ENCODE results near the gene CHRDL2.
A peak's percentile ranks its signal among the peaks of the same experiment; 100 is the strongest.

Gene CHRDL2

DNA sequence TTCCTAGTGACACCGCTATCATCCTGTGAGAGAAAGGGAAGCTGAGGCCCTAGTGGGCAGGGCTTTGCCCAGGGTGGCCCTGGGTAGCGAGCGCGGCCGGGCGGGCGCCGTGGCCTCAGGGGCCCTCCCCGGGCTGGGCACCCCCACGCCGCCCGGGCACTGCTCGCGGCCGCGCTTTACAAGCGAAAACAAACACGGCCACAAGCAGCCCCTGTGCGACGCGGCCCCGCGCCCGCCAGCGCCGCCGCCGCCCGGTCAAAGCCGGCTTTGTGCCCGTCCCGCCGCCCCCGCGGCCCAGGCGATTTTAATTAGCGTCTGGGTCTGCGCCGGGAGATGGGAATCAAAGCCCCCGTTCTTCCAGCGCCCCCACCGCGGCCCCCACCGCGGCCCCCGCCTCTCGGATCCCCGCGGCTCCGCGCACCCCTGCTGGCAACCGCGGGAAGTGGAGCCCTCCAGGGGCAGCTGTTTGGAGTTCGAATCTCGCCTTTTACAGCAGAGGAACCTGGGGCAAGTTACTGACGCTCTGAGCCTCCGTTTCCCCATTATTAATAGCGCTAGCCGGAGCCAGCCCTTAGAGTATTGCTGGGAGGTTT is 47.9 kb downstream of the CHRDL2 start:
- H3K4me1 ChIP-seq = no peaks in the 10 kb centered on the region; the same call in 1 of the 2 replicates
- peak overlapping the region; percentile 31; the same call in 1 of the 2 replicates for H3K4me3 ChIP-seq (ENCODE audit: low read depth, low read length)
- peak; percentile 54 for DNase-seq
- H3K36me3 ChIP-seq = no peaks in the 10 kb centered on the region
- H3K9me3 ChIP-seq = no peaks in the 10 kb centered on the region
- H3K27me3 ChIP-seq = no peaks in the 10 kb centered on the region
- TF ChIP-seq, protein P1, sequence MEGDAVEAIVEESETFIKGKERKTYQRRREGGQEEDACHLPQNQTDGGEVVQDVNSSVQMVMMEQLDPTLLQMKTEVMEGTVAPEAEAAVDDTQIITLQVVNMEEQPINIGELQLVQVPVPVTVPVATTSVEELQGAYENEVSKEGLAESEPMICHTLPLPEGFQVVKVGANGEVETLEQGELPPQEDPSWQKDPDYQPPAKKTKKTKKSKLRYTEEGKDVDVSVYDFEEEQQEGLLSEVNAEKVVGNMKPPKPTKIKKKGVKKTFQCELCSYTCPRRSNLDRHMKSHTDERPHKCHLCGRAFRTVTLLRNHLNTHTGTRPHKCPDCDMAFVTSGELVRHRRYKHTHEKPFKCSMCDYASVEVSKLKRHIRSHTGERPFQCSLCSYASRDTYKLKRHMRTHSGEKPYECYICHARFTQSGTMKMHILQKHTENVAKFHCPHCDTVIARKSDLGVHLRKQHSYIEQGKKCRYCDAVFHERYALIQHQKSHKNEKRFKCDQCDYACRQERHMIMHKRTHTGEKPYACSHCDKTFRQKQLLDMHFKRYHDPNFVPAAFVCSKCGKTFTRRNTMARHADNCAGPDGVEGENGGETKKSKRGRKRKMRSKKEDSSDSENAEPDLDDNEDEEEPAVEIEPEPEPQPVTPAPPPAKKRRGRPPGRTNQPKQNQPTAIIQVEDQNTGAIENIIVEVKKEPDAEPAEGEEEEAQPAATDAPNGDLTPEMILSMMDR (IDR thresholded peaks at IDR 0.05; ENCODE audit: low read depth, low read length) = peak; percentile 50

DNA sequence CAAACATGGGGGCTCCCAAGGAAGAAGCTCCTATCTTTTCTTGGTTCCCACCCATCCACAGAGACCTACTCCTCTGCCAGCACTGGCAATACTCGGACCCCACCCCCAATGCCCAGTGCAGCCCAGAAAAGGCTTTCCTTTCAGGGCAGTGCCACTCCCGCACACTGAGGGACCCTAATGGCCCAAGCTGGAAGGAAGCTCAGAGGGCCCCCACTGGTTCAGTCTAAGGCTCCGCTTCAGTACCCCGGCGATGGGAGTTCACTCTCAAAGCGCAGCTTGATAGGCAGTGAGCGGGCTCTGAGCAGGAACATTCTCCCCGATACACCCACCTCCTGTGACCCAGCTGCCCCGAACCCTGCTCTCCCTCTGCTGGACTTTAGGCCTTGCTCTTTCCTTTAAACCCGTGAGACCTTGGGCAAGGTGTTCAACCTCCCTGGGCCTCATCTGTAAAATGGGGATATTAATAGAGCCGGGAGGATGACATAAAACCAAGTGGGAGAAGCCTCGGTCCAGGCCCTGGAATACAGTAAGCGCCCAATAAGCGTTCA is 48.4 kb downstream of the CHRDL2 start:
- H3K9me3 ChIP-seq = no peaks in the 10 kb centered on the region
- H3K36me3 ChIP-seq = no peaks in the 10 kb centered on the region
- no peak for DNase-seq
- TF ChIP-seq, protein P1 (IDR thresholded peaks at IDR 0.05; ENCODE audit: low read depth, low read length) = no peak
- no peaks in the 10 kb centered on the region for H3K27me3 ChIP-seq
- H3K4me1 ChIP-seq = no peaks in the 10 kb centered on the region; the same call in 1 of the 2 replicates
- no peak overlapping the region for H3K4me3 ChIP-seq (ENCODE audit: low read depth, low read length)

DNA sequence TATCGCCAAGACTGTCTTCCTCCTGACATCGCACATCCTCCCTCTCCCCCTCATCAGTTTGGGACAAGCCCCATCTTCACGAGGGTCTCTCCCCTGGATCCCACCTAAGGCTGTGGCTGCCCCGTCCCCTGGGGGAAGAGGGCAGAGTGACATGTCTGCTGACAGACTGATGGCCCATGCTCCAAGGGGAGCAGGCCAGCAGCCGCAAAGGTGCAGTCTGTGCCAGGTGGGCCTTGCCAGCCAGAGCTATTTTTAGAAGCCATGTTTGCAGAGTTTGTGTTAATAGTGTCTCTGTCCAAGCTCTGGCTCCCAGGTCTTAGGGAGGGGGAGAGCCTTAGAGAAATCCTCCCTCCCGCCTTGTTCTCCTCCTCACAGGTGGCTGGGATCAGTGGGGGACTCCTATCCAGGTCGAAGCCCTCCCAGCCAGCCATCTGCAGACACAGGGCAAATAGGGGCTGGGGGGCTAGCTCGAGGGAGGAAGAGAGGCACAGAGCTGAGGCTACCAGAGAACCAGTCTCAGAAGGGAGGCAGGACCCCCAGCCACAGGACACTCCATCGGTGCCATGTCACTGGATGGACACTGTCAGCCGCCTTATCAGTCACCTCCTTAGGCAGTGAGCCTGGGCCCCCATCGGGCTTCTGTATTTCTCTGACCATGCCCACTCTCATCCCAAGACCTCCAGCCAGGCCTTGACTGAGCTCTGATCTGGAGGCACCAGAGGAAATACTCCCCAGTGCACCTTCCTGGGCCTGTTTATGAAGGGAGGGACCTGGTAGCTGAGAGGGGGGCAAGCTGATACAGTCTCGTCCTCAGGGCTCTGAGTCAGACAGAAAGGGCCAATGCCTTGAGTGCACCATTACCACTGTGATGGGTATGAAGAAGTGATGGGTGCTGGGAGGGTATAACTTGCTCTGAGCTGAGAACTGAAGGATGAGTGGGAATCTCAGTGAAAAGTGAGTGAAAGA is 49.3 kb downstream of the CHRDL2 start:
- H3K27me3 ChIP-seq = no peaks in the 10 kb centered on the region
- H3K9me3 ChIP-seq = no peaks in the 10 kb centered on the region
- no peaks in the 10 kb centered on the region; the same call in 1 of the 2 replicates for H3K4me1 ChIP-seq
- no peak for DNase-seq
- no peak overlapping the region for H3K4me3 ChIP-seq (ENCODE audit: low read depth, low read length)
- no peaks in the 10 kb centered on the region for H3K36me3 ChIP-seq
- TF ChIP-seq, protein P1 (IDR thresholded peaks at IDR 0.05; ENCODE audit: low read depth, low read length) = no peak

DNA sequence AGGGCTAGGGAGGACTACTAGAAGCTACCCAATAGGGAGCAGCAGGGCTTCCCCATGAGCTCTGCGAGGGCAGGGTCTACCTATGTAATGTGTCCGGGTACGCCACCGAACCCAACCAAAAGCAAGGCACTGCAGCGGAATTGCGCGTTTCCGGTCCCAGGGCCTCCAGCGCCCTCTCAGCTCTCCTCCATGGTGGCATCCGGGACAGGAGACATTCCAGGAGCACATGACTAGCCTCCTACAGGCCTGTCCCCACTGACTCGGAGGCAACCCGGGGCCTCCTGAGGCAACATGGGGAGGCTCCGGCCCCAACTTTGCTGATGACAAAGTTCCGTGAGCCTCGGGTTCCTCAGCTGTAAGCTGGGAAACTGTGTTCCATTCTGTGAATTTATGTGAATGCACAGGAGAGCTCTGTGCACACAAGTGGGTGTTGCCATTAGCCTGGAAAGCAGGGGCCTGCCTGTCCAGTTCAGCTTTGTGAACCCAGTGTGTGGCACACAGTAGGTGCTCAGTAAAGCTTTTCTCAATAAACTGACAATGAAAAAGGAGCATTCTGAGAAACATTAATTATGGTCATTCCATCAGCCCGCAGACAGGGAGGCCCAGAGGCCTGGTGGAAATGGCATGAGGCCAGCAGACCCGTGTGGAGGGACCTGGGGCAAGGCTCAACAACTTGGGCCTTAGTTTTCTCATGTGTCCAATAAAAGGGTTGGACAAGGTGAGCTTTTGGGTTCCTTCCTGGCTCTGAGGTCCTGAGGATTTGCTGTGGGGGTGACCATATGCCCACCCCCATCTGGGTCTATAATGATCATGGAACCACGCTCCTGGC is 50.3 kb downstream of the CHRDL2 start:
- TF ChIP-seq, protein P1 (IDR thresholded peaks at IDR 0.05; ENCODE audit: low read depth, low read length) = no peak
- Histone ChIP-seq H3K4me3 (ENCODE audit: low read depth, low read length) (no peak overlapping the region), H3K27me3 (no peaks in the 10 kb centered on the region), H3K4me1 (no peaks in the 10 kb centered on the region; the same call in 1 of the 2 replicates), H3K9me3 (no peaks in the 10 kb centered on the region), H3K36me3 (no peaks in the 10 kb centered on the region)
- DNase-seq = no peak

DNA sequence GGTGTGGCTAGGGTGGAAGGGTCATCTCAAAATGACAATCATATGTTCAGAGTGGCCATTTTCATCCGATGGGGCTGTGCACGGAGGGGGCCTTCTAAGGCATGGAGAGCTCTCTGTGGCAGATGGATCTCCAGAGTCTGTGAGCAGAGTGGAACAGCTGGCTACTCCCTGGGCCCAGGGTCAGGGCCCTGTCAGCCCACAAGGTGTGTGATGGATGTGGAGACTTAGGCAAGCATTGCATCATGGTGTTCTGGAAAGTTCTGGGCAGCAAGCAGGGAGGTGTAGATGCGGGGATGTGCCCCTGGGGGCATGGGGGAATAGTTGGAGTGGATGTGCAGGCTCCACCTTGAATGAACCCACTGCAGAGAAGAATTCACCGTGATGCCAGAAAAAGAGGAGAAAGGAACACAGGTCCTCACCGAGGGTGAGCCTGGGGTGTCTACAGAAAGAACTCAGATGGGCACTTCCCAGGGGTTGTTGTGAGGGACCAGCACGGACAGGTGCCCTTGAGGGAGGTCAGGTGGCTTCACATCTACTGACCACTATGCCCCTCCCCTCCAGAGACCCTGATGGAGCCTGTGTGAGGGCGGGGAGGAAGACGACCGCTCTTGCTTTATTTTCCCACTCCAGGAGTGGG is 51.1 kb downstream of the CHRDL2 start:
- Histone ChIP-seq H3K4me3 (ENCODE audit: low read depth, low read length) (no peak overlapping the region), H3K9me3 (no peaks in the 10 kb centered on the region), H3K27me3 (no peaks in the 10 kb centered on the region), H3K4me1 (no peaks in the 10 kb centered on the region; the same call in 1 of the 2 replicates), H3K36me3 (no peaks in the 10 kb centered on the region)
- DNase-seq = no peak
- TF ChIP-seq, protein P1 (IDR thresholded peaks at IDR 0.05; ENCODE audit: low read depth, low read length) = no peak

Measured in BE2C (cell line).